Tibial nerve (tissue), 4 donors: ENCODE data around the gene RCSD1. TPM values are rescaled to one million over a fixed set of nuclear protein-coding genes. Genes with fewer than 3 reads are reported as not detected.

Source experiments
- DNase-seq, 2 donors: peaks; one replicate each; pipeline ENCODE4 v3.0.0-alpha.2; 2019; ENCODE audit warnings: low spot score in 2 of 2
- H3K27ac ChIP-seq, 4 donors: fragments of 200-600 bp; sonication (generic) in 3 of 4; one replicate each; pipeline ENCODE4 v1.5.1; 2017 to 2019; ENCODE audit warnings: mild to moderate bottlenecking in 1 of 4
- H3K27me3 ChIP-seq, 2 donors: fragments of 200-600 bp; sonication (generic) in 1 of 2; one replicate each; pipeline versions ENCODE4 v1.5.1 to v1.6.0; 2017 to 2019
- H3K36me3 ChIP-seq, 3 donors: fragments of 200-600 bp; sonication (generic); one replicate each; pipeline ENCODE4 v1.5.1; 2018 to 2019
- H3K4me1 ChIP-seq, 4 donors: fragments of 200-600 bp; sonication (generic) in 3 of 4; one replicate each; pipeline ENCODE4 v1.5.1; 2017 to 2019
- H3K4me3 ChIP-seq, 4 donors: fragments of 200-600 bp; sonication (generic) in 3 of 4; one replicate each; pipeline ENCODE4 v1.5.1; 2017 to 2019; ENCODE audit warnings: mild to moderate bottlenecking in 1 of 4, moderate library complexity in 1 of 4
- H3K9me3 ChIP-seq, 4 donors: fragments of 200-600 bp; sonication (generic) in 3 of 4; one replicate each; pipeline ENCODE4 v1.5.1; 2017 to 2019
- CTCF ChIP-seq, 5 experiments: fragments of 200-600 bp in 3 of 5; fragments of 450-650 bp in 2 of 5; sonication (generic) in 3 of 5; IDR thresholded peaks; one replicate each; pipeline ENCODE4 v1.5.1; 2016 to 2019; ENCODE audit warnings: antibody characterized with exemption in 5 of 5, mild to moderate bottlenecking in 3 of 5, moderate library complexity in 2 of 5
- EP300 ChIP-seq, 2 donors: sonication (generic); formaldehyde crosslinking; IDR thresholded peaks; one replicate each; pipeline ENCODE4 v1.6.1; 2017; ENCODE audit warnings: antibody characterized with exemption in 2 of 2, mild to moderate bottlenecking in 1 of 2
- POLR2A ChIP-seq, 2 donors: fragments of 450-650 bp; IDR thresholded peaks; one replicate each; pipeline ENCODE4 v1.6.1; 2017; ENCODE audit warnings: antibody characterized with exemption in 2 of 2, mild to moderate bottlenecking in 2 of 2, moderate library complexity in 2 of 2
- WGBS, 2 donors: methylation state at CpG; one replicate each; pipeline ENCODE4 v1.1.5; 2018; 5-methylcytosine and 5-hydroxymethylcytosine counted together
- total RNA-seq, 4 donors: library from RNA; depleted of rRNA; stranded (reverse); fragments of >200 nt; gene quantifications; one replicate each; pipeline ENCODE4 v1.1.0, GENCODE V29; 2016

RCSD1 gene
- 10 to 100 TPM; 10.0 to 17.7 (median 12.9) TPM for total RNA-seq

- no peaks in the 10 kb centered on the region for H3K36me3 ChIP-seq
- peaks cover 0 to 3% of the 10 kb centered on the region in 2 donors for H3K27me3 ChIP-seq
- TF ChIP-seq POLR2A (IDR thresholded peaks at IDR 0.05) (no peak), CTCF (IDR thresholded peaks at IDR 0.05) (no peak), EP300 (IDR thresholded peaks at IDR 0.05) (no peak)
- H3K4me1 ChIP-seq: peaks cover 0 to 17% (median 8%) of the 10 kb centered on the region in 4 donors
- WGBS, 2 donors: 7 to 15% methylated on average over 34 to 53 of the region's 62 CpGs
- no peak for DNase-seq
- peak within 1 kb of the TSS in 3 of 4 donors; percentile 81 to 96 (median 85) for H3K27ac ChIP-seq
- peak within 1 kb of the TSS; percentile 28 to 68 (median 65) for H3K4me3 ChIP-seq
- peaks cover 0 to 3% (median 0%) of the 10 kb centered on the region in 4 donors for H3K9me3 ChIP-seq
These were observed at the start of gene RCSD1 for GRCh38 chr1:167629681-167630567. Gene RCSD1, plus strand, starts transcription at chr1:167630232. Its CDS starts 192 bp downstream, at chr1:167630424.

- H3K36me3 ChIP-seq: no peaks in the 10 kb centered on the region
- DNase-seq: no peak
- H3K27ac ChIP-seq: no peak overlapping the region
- TF ChIP-seq CTCF (IDR thresholded peaks at IDR 0.05) (no peak), EP300 (IDR thresholded peaks at IDR 0.05) (no peak), POLR2A (IDR thresholded peaks at IDR 0.05) (no peak)
- no peaks in the 10 kb centered on the region for H3K27me3 ChIP-seq
- no peaks in the 10 kb centered on the region for H3K4me1 ChIP-seq
- no peak overlapping the region for H3K4me3 ChIP-seq
- no peaks in the 10 kb centered on the region for H3K9me3 ChIP-seq
- whole genome bisulfite sequencing, 2 donors: 70 to 74% methylated on average over 1 of the region's 1 CpG
These were observed 48.0 kb upstream of the RCSD1 start for GRCh38 chr1:167582064-167582463.

- no peaks in the 10 kb centered on the region for H3K4me1 ChIP-seq
- H3K9me3 ChIP-seq: no peaks in the 10 kb centered on the region
- 94 to 99% methylated on average over 4 of the region's 4 CpGs for WGBS, 2 donors
- no peak overlapping the region for H3K27ac ChIP-seq
- TF ChIP-seq EP300 (IDR thresholded peaks at IDR 0.05) (no peak), CTCF (IDR thresholded peaks at IDR 0.05) (no peak), POLR2A (IDR thresholded peaks at IDR 0.05) (no peak)
- no peak overlapping the region for H3K4me3 ChIP-seq
- DNase-seq: no peak
- no peaks in the 10 kb centered on the region for H3K36me3 ChIP-seq
- H3K27me3 ChIP-seq: no peaks in the 10 kb centered on the region
These were observed 47.3 kb upstream of the RCSD1 start for GRCh38 chr1:167582722-167583121.

GRCh38 chr1:167584581-167584980 is 45.5 kb upstream of the RCSD1 start:
- Histone ChIP-seq H3K4me1 (no peaks in the 10 kb centered on the region), H3K36me3 (no peaks in the 10 kb centered on the region), H3K4me3 (no peak overlapping the region), H3K27me3 (no peaks in the 10 kb centered on the region), H3K27ac (no peak overlapping the region), H3K9me3 (no peaks in the 10 kb centered on the region)
- WGBS, 2 donors: 88 to 89% methylated on average over 3 of the region's 3 CpGs
- TF ChIP-seq CTCF (IDR thresholded peaks at IDR 0.05) (no peak), EP300 (IDR thresholded peaks at IDR 0.05) (no peak), POLR2A (IDR thresholded peaks at IDR 0.05) (no peak)
- no peak for DNase-seq

- TF ChIP-seq CTCF (IDR thresholded peaks at IDR 0.05): no peak
- no peak for TF ChIP-seq POLR2A (IDR thresholded peaks at IDR 0.05)
- no peak for TF ChIP-seq EP300 (IDR thresholded peaks at IDR 0.05)
- no peaks in the 10 kb centered on the region for H3K4me1 ChIP-seq
- no peak for DNase-seq
- WGBS, 2 donors: 90 to 100% methylated on average over 2 of the region's 2 CpGs
- H3K9me3 ChIP-seq: no peaks in the 10 kb centered on the region
- H3K4me3 ChIP-seq: no peak overlapping the region
- no peak overlapping the region for H3K27ac ChIP-seq
- no peaks in the 10 kb centered on the region for H3K27me3 ChIP-seq
- no peaks in the 10 kb centered on the region for H3K36me3 ChIP-seq
These were observed 42.7 kb upstream of the RCSD1 start for GRCh38 chr1:167587342-167587741.
